T-helper 1 cell treated with Interleukin-12 subunit alpha and Interleukin-12 subunit beta and Interleukin-4 antibody, amounts not matched to agents 30 ng/mL and 1 ng/mL, for 36 hours (primary cell): ENCODE measurements around the gene PPM1A. TPM values are rescaled to one million over a fixed set of nuclear protein-coding genes. Genes with fewer than 3 reads are reported as not detected.

Experiments
- total RNA-seq: library from RNA; stranded (reverse); gene quantifications from 2 replicates; pipeline ENCODE4 v1.2.3, GENCODE V29; 2022

PPM1A gene
- total RNA-seq, 1 donor from 2014 or later, result 50.6 TPM

Other genes with a start within 250 kb of the PPM1A start
- 37.5 and 45.6 TPM in 2 replicates for gene PCNX4, start 157.3 kb upstream of the PPM1A start, total RNA-seq
- gene DHRS7, start 83.8 kb upstream of the PPM1A start, total RNA-seq, result 49.1 and 55.1 TPM in 2 replicates
- gene C14orf39, start 236.8 kb downstream of the PPM1A start, total RNA-seq, result not detected in 2 replicates